MCF 10A (cell line): ENCODE measurements around the gene NINJ2. TPM values are rescaled to one million over a fixed set of nuclear protein-coding genes. Genes with fewer than 3 reads are reported as not detected.

ENCODE experiments used
- BruUV-seq: library from RNA; stranded (reverse); fragments of 400-500 nt; replicated peaks from 2 replicates; lab custom pipeline; 2021; lab: Mats Ljungman, UMichigan
- CTCF ChIA-PET: fragments of 300-600 bp; sonication (Branson Sonifier 250); formaldehyde crosslinking; extraction: SDS; loops from one replicate; lab custom pipeline; 2021; ENCODE audit warnings: antibody characterized with exemption, inconsistent platforms; lab: Yijun Ruan, JAX
- POLR2A ChIA-PET: fragments of 300-600, 350-650 bp; sonication (Branson Sonifier 250); formaldehyde crosslinking; extraction: SDS; loops from one replicate; lab custom pipeline; 2020; ENCODE audit warnings: antibody characterized with exemption, inconsistent platforms; lab: Yijun Ruan, JAX
- DNase-seq: peaks from one replicate; pipeline ENCODE4 v3.0.0-alpha.2; 2018; ENCODE audit not compliant: unreplicated experiment
- H3K27ac Mint-ChIP-seq: one replicate; pipeline ENCODE4 v1.8.0; 2022; ENCODE audit warnings: mild to moderate bottlenecking, low read depth, mixed read lengths; ENCODE audit not compliant: unreplicated experiment
- H3K27me3 Mint-ChIP-seq: one replicate; pipeline ENCODE4 v1.8.0; 2022; ENCODE audit warnings: mixed read lengths; ENCODE audit not compliant: insufficient read depth, unreplicated experiment
- H3K36me3 Mint-ChIP-seq: one replicate; pipeline ENCODE4 v1.8.0; 2022; ENCODE audit warnings: mild to moderate bottlenecking, moderate library complexity, mixed read lengths; ENCODE audit not compliant: insufficient read depth, unreplicated experiment
- H3K4me1 Mint-ChIP-seq: one replicate; pipeline ENCODE4 v1.8.0; 2022; ENCODE audit warnings: mixed read lengths; ENCODE audit not compliant: insufficient read depth, unreplicated experiment
- H3K4me3 Mint-ChIP-seq: one replicate; pipeline ENCODE4 v1.8.0; 2022; ENCODE audit warnings: mild to moderate bottlenecking, moderate library complexity, mixed read lengths; ENCODE audit not compliant: unreplicated experiment
- H3K9me3 Mint-ChIP-seq: one replicate; pipeline ENCODE4 v1.8.0; 2022; ENCODE audit warnings: mixed read lengths; ENCODE audit not compliant: unreplicated experiment
- intact Hi-C: fragments of 100-400 bp; cut with micrococcal nuclease; formaldehyde crosslinking; loops from 2 replicates; pipeline ENCODE4 v1.14.1; 2022
- total RNA-seq: library from RNA; stranded (reverse); gene quantifications from 2 replicates; pipeline ENCODE4 v1.2.3, GENCODE V29; 2022
- TF ChIP-seq, protein P1 (sequence below): fragments of 200-600 bp; IDR thresholded peaks from one replicate; pipeline ENCODE4 v1.8.0; 2022; ENCODE audit warnings: antibody characterized with exemption, mild to moderate bottlenecking; ENCODE audit not compliant: unreplicated experiment

NINJ2 gene
- total RNA-seq, 1 experiment from 2014 or later = not detected

DNA sequence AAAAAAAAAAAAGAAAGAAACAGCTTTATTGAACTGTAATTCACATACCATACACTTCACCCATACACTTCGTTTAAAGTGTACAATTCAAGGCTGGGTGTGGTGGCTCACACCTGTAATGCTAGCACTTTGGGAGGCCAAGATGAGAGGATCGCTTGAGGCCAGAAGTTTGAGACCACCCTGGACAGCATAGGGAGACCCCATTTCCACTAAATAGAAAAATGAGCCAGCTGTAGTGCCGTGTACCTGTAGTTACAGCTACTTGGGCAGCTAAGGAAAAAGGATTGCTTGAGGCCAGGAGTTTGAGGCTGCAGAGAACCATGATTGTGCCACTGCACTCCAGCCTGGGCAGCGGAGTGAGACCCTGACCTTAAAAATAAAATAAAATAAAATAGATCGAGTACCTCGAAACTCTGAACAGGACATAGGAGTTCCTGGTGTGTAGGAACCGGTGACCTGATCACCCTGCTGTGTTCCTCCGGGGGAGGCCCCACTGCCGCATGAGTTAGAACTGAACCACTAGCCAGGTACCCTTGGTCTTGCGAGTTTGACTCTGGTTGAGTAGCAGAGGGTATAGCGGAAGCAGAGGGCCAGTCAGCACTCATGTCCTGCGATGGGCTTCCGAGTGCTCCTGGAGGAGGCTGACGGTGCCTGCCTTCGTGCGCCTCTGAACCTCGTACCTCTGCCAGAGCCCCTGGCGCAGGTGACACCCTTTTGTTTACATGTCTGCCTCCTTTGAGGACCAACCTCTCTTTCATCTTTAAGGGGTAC, 123.5 kb downstream of the NINJ2 start:
- H3K27ac Mint-ChIP-seq = no peak overlapping the region
- TF ChIP-seq, protein P1, sequence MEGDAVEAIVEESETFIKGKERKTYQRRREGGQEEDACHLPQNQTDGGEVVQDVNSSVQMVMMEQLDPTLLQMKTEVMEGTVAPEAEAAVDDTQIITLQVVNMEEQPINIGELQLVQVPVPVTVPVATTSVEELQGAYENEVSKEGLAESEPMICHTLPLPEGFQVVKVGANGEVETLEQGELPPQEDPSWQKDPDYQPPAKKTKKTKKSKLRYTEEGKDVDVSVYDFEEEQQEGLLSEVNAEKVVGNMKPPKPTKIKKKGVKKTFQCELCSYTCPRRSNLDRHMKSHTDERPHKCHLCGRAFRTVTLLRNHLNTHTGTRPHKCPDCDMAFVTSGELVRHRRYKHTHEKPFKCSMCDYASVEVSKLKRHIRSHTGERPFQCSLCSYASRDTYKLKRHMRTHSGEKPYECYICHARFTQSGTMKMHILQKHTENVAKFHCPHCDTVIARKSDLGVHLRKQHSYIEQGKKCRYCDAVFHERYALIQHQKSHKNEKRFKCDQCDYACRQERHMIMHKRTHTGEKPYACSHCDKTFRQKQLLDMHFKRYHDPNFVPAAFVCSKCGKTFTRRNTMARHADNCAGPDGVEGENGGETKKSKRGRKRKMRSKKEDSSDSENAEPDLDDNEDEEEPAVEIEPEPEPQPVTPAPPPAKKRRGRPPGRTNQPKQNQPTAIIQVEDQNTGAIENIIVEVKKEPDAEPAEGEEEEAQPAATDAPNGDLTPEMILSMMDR = no peak
- H3K4me3 Mint-ChIP-seq = no peak overlapping the region
- no peaks in the 10 kb centered on the region for H3K9me3 Mint-ChIP-seq
- intact Hi-C loops = no loop called here
- POLR2A ChIA-PET = interaction anchor here (0.6 to 1.7 kb wide), 6 partner anchors 37 to 639 kb away, joined by 3 to 4 read pairs (median 4); partner anchors contain the start of gene KDM5A
- H3K4me1 Mint-ChIP-seq = peaks cover 8% of the 10 kb centered on the region
- peaks cover 10% of the 10 kb centered on the region for H3K27me3 Mint-ChIP-seq
- no TSS peak for BruUV-seq
- H3K36me3 Mint-ChIP-seq = no peaks in the 10 kb centered on the region
- DNase-seq = no peak
- CTCF ChIA-PET = interaction anchor here (1.0 to 10.2 kb wide), 7 partner anchors 8 to 97 kb away, joined by 3 to 81 read pairs (median 6); no protein-coding TSS in a partner anchor

DNA sequence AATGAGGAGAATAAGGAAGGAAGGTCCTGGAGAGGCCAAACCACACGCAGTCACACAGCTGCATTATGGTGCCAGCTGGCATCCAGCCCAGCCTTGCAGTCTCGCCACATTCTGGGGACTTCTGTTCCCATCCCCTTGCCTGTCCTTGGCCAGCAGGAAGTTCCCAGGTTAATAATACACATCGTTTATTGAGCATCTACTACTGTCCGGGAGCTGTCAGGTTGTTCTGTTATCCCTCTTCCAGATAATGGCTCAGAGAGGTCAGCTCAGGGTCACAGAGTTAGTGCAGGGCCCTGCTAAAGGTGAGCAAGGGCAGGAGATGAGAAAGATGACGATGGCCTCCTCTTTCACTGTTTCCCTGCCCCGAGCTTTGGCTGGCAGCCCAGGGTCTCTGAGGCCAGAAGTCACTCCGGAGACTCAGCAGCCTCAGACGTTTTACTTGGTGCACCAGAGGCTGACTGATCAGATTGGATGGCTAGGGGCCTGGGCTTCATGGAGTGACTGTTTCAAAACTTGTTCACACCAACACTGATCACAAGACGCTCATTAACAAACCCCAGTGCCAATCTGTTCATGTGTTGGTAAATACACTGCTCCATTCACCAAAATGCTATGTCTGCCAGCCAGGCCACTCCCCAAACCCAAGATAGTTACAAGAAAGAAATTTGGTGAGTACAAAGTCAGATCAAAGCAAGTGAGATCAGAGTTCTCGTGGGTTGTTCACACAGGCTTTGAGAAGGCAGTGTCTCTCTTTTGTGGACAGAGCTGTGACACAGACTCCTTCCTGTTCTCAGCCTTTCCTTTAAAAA, 124.3 kb downstream of the NINJ2 start:
- POLR2A ChIA-PET = interaction anchor here (0.6 to 1.7 kb wide), 6 partner anchors 9 to 434 kb away, joined by 3 to 4 read pairs (median 3); partner anchors contain the start of gene KDM5A

DNA sequence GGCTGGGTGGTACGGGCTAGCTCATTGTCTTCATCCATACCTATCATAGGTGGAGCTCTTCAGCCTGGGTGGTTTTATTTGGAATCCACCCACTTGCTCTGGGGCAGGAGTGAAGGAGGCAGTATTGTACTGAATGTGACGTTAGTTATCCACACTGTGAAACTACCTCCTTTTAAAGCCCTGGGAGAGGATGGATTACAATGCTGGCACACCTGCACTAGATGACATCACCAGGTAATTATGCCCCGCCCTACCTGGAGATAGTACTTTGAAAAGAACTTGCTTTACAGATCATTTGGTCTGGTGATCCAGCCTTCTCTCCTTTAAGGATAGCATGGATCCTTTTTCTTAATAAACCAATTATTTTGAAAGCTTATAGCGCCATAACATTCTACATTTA, 125.5 kb downstream of the NINJ2 start:
- H3K9me3 Mint-ChIP-seq = no peaks in the 10 kb centered on the region
- peak; percentile 76 for DNase-seq
- intact Hi-C loops = no loop called here
- no peak overlapping the region for H3K4me3 Mint-ChIP-seq
- H3K4me1 Mint-ChIP-seq = peaks cover 13% of the 10 kb centered on the region
- H3K36me3 Mint-ChIP-seq = no peaks in the 10 kb centered on the region
- ChIA-PET CTCF (interaction anchor here (0.6 to 10.2 kb wide), 6 partner anchors 7 to 95 kb away, joined by 3 to 81 read pairs (median 6); no protein-coding TSS in a partner anchor), POLR2A (interaction anchor here (1.3 to 2.1 kb wide), 2 partner anchors 30 to 34 kb away, joined by 3 to 5 read pairs; no protein-coding TSS in a partner anchor)
- TF ChIP-seq, protein P1 = no peak
- no peaks in the 10 kb centered on the region for H3K27me3 Mint-ChIP-seq
- H3K27ac Mint-ChIP-seq = no peak overlapping the region
- BruUV-seq = no TSS peak

More for the DNA sequence above, 124.3 kb downstream of the NINJ2 start:
- TF ChIP-seq, protein P1 = no peak
- CTCF ChIA-PET = interaction anchor here (0.6 to 10.2 kb wide), 9 partner anchors 9 to 97 kb away, joined by 3 to 81 read pairs (median 4); no protein-coding TSS in a partner anchor
- Mint-ChIP-seq H3K36me3 (no peaks in the 10 kb centered on the region), H3K27me3 (peaks cover 2% of the 10 kb centered on the region), H3K4me3 (no peak overlapping the region), H3K4me1 (peaks cover 8% of the 10 kb centered on the region), H3K27ac (no peak overlapping the region), H3K9me3 (no peaks in the 10 kb centered on the region)
- peak; percentile 69 for DNase-seq
- intact Hi-C loops = no loop called here
- no TSS peak for BruUV-seq
